ENCODE results near the gene SELENOF.

- TF ChIP-seq EZH2phosphoT487 (IDR thresholded peaks at IDR 0.05; ENCODE audit: borderline replicate concordance, low read depth) (no peak), TAF1 (IDR thresholded peaks at IDR 0.05; ENCODE audit: borderline replicate concordance, low read depth, low read length) (no peak), YY1 (IDR thresholded peaks at IDR 0.05; ENCODE audit: low read depth) (no peak), CHD2 (IDR thresholded peaks at IDR 0.05; ENCODE audit: low read length, partially characterized antibody) (no peak)
- TF ChIP-seq, protein P1, sequence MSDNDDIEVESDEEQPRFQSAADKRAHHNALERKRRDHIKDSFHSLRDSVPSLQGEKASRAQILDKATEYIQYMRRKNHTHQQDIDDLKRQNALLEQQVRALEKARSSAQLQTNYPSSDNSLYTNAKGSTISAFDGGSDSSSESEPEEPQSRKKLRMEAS (IDR thresholded peaks at IDR 0.05; ENCODE audit: low read depth), result no peak
Measured at GRCh38 chr1:86933051-86933450, 19.1 kb upstream of the SELENOF start.

Measured in SK-N-SH (cell line).